Putamen (tissue), 1 donor: ENCODE results near the gene FAM163A.
A peak's percentile ranks its signal among the peaks of the same experiment; 100 is the strongest.
"Not testable (repeated sequence)": the region's sequence is repeated elsewhere in the genome, so short reads cannot be mapped to it uniquely, and the experiment has no call there.

Experiments
- DNase-seq: peaks from one replicate; pipeline ENCODE4 v3.0.0-alpha.2; 2016; ENCODE audit warnings: low spot score

Gene FAM163A

DNA sequence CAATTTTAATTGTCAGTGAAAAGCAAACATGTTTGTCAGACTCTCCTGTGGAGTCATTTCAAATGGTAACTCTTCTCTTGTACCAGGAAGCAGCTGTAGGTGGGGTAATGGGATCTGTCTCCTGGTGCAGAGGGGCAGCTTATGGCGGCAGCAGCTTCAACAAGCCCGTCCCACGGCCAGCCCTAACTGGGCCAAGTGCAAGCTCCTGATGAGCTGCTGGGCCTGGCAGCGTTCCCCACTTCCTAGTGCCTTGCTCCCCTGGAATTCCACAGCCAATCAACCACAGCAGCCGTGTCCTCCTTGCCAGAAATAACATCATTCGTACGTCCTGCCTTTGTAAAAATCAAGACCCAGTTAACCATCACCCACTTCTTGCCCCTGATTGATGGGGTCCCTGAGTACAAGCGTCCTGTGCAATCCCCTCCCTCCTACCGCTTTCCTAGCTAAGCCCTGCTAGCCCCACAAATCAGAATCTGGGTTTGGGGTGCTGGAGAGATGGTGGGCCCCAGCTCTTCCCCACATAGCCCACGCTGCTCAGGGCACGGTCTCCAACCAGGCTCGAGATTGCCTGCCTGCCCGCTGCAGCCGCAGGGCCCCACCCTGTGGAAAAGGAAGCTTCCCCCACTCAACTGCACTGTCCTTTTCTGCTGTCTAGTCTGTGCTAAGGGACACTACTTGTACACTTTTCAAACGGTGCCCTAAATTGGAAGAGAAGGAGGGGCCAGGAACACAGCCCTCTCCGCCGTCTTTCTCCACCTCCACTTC, 73.3 kb downstream of the FAM163A start:
- no peak for DNase-seq

- DNase-seq, result no peak
Measured at GRCh38 chr1:179817056-179817455, 74.0 kb downstream of the FAM163A start.

DNA sequence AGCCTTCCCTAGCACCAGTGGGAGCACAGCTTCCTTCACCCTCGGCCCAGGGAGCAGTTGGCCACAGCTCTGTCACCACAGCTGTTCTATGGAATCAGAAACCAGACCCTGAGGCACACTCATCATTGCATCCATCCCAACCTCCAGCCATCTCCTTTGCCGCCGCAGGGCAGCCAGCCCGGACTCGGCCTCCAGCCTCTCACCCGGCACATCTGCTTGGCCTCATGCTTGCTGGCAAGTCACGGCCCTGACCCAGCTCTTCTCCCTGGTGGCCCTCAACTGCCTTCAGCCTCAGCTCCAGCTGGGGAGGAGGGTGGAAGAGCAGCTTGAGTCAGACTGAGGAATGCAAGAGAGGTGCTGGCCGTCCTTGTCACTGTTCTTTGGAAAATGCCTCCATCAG, 74.7 kb downstream of the FAM163A start:
- no peak for DNase-seq

DNA sequence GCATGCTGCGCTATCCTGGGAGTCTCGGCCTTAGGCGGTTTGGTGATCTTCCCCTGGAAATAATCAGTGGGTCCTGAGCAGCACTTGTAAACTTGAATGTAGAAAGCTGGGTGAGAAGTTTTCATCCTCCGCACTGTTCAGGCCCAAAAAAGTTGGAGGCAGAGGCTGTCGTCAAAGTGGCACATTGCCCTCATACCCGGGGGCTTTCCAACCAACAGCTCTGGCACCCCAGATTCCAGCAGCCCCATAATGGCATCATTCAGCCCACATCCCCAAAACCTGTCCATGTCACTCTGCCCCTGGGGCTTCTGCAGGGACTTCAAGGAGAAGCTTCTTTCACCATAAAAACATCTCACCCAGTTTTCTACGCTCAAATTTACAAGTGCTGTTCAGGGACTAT, 75.2 kb downstream of the FAM163A start:
- no peak for DNase-seq

GRCh38 chr1:179818743-179819173, 75.7 kb downstream of the FAM163A start:
- DNase-seq, result no peak

DNA sequence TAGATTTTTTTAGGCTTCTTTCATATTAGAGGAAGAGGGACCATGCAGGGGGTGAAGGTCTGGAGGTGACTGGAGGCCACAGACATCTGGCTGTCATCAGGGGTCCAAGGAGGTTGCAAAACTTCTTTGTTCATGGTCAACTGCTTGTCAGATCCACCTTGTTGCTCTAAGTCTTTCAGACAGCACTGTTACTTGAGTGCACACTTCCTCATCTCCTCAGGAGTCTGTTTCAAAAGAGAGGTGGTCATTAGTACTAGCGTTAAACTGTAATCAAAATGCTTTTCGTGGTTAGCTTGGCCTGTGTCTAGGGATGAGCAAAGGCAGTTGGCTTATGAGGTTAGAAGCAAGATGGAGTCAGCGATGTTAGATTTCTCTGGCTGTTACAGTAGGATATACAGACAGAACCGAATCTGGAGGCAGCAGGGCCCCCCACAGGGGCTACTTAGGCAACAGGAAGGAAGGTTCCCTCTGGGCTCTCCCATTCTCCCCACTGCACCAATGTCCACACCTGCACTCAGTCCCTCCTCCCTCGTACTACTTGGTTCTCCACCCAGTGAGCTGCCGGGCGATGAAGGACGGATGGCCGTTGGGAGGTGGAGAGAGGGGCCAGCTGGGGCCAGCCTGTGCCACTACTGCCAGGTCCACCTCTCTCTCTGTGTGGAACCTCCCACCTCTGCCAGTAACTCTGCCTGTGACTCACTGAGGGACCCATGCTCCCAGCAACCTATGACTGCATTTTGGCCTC, 77.3 kb downstream of the FAM163A start:
- DNase-seq, result no peak

GRCh38 chr1:179821524-179821923, 78.4 kb downstream of the FAM163A start:
- no peak for DNase-seq

DNA sequence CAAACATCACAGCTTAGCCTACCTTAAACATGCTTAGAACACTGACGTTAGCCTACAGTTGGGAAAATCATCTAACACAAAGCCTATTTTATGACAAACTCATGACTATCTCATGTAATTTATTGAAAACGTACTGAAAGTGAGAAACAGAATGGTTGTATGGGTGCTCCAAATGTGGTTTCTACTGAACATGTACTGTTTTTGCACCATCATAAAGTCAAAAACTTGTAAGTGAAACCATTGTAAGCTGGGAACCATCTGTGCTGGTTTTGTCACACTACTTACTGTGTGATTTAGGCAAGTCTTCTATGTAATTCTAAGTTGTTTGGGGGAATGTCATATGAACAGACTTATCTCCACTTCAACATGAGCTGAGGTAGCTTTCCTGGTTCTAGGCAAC, 79.0 kb downstream of the FAM163A start:
- DNase-seq, result no peak

- no peak for DNase-seq
Measured at GRCh38 chr1:179823693-179824092, 80.6 kb downstream of the FAM163A start.

DNA sequence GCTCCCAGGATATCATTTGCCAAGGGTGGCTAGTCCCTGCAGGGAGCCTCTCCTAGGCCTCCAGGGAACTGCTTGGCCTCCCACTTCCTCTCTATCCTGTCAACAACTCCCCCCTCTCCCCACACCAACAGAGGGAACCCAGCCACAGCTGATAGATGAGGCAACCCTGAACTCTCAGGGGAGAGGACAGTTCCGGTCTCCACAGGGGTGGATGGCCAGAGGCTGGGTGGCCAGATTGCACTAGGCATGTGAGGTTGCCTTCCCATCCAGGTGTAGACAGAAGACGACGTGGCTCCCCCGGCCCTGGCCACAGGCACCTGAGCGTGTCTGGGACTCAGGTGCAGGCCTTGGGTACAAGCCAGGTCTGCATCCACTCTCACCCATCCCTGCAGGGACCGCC, 81.2 kb downstream of the FAM163A start:
- no peak for DNase-seq

GRCh38 chr1:179825206-179825605, 82.1 kb downstream of the FAM163A start:
- DNase-seq, result no peak

- DNase-seq, result no peak
Measured at GRCh38 chr1:179825798-179826460, 82.8 kb downstream of the FAM163A start.

- no peak for DNase-seq
Measured at GRCh38 chr1:179826626-179827280, 83.7 kb downstream of the FAM163A start.

DNA sequence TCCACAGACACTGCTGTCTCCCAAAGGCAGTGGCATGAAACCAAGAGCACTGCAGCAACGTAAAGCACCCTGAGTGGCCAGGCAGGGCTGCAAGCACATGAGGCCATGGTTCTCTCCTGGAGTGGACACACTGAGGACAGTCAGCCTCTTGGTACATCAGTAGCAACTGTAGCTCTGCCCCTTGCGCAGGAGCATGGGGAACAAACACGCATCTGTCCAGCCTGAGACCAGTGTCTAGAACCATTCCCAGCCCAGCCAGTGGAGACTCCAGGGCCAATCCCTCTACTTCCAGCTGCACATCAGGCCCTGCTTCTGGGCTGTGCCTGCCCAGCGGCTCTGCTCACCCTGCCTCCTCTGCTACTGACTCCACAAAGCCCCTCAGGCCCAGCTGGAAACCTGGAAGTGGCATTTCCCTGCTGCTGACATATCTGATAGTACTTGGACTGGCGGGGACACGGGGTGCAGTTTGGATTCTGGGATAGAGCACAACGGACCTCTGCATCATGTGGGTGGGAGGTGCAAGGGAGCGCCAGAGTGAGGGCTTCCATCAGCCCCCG, 85.5 kb downstream of the FAM163A start:
- DNase-seq, result no peak

- no peak for DNase-seq
Measured at GRCh38 chr1:179831225-179831624, 88.1 kb downstream of the FAM163A start.

DNA sequence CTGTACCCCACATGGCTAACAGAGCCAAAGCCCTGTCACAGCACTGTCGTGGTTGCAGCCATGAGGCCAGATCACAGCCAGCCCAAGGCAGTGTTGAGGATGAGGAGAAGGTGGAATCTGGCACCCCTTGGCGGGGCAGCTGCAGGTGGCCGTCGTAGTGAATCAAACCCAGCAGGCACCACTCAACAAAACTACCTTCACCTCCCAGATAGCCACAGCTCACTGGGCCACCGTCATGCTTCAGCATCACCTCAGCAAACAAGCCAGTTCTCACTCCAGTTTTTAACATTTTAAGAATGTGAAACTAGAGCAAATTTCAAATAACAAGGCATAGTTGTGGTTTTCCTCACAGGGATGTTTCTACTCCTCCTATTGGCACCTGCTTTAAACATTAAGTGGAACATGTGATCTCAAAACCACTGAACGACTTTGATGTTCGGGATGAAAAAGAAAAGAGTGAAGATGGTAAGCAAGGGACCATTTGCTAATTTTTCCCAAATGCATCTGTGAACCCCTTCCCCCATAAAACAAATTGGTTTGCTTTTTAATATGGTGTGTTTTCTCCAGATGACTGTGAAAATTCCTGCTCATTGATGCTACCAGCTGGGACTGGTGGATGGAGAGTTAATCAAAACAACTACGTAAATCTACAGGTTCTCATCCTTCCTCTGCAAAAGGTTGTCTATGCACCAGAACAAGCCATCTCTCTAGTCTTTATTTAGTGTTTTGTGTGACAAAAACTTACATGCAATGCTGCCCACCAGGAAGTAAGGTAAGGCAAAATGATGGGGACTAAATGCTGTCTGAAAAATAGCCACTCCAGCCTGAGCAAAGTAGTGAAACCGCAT, 89.0 kb downstream of the FAM163A start:
- no peak for DNase-seq

GRCh38 chr1:179836686-179837445, 93.8 kb downstream of the FAM163A start:
- DNase-seq, result not testable (repeated sequence)

- no peak for DNase-seq
Measured at GRCh38 chr1:179840107-179840506, 97.0 kb downstream of the FAM163A start.

DNA sequence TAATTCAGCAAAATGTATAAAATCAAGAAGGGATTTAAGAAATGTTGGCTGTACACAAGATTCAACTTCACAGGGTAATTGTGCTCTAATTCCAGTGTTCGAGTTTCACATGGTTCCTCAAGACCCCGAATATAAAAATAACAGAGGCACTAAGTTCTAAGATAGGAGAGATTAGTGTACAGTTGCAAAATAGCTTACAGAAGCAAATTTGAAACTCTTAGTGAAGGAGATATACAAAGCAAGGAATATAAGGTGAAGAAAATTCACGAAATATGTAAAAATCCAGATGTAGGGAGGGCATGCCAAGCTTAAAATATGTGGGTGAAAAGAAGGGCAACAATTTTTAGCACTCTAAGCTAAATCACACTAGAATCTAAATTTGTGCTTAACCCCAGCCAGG, 105.1 kb downstream of the FAM163A start:
- DNase-seq, result peak; percentile 33

DNA sequence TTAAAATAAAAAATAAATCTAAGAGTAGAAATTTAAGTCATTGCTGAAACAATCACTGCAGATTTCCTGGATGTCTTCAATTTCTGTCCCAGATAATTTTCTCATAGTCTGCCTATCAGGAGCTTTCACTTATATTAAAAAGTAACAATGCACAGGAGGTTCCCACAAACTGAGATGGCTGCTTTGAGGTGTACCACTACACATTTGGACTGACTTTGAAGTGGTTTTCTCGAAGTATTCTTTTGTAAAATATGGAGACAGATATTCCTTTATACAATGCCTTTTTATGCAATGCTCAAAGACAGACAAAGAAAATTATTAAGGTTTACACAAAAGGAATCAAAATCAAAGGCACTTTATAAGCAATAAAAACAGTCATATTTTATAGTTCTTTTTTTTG, 110.0 kb downstream of the FAM163A start:
- DNase-seq, result no peak
